Retinal pigment epithelial cell (primary cell): ENCODE data around the gene UQCRHL.
A peak's percentile ranks its signal among the peaks of the same experiment; 100 is the strongest.
"Not testable (repeated sequence)": the region's sequence is repeated elsewhere in the genome, so short reads cannot be mapped to it uniquely, and the experiment has no call there.

Experiments
- DNase-seq: peaks from one replicate; pipeline ENCODE4 v3.0.0-alpha.2; 2010; ENCODE audit warnings: low read depth
- H3K4me3 ChIP-seq: 2 replicates; pipeline ENCODE4 v1.5.1; 2011; ENCODE audit warnings: mild to moderate bottlenecking, low read length, control low read depth, moderate library complexity
- CTCF ChIP-seq: conservative IDR thresholded peaks from 2 replicates; pipeline ENCODE4 v1.5.1; 2011; ENCODE audit warnings: low read depth, low read length, control low read depth, inconsistent platforms

Gene UQCRHL

GRCh38 chr1:15838721-15839120 lies 31.3 kb upstream of the UQCRHL start:
- TF ChIP-seq CTCF, result no peak

GRCh38 chr1:15837931-15838330 lies 30.5 kb upstream of the UQCRHL start:
- H3K4me3 ChIP-seq, result no peak overlapping the region
- no peak for DNase-seq
- no peak for TF ChIP-seq CTCF

More at GRCh38 chr1:15838721-15839120, 31.3 kb upstream of the UQCRHL start:
- no peak overlapping the region for H3K4me3 ChIP-seq
- no peak for DNase-seq

GRCh38 chr1:15836772-15837669 lies 29.6 kb upstream of the UQCRHL start:
- no peak for TF ChIP-seq CTCF
- no peak overlapping the region for H3K4me3 ChIP-seq
- DNase-seq, result no peak

- H3K4me3 ChIP-seq, result peak overlapping the region; percentile 52
- DNase-seq, result not testable (repeated sequence)
These were observed 29.0 kb upstream of the UQCRHL start for GRCh38 chr1:15836511-15836771.

- peak overlapping the region; percentile 70 for H3K4me3 ChIP-seq
- TF ChIP-seq CTCF, result no peak
- DNase-seq, result peak; percentile 96
These were observed 28.5 kb upstream of the UQCRHL start for GRCh38 chr1:15835741-15836510.

GRCh38 chr1:15835205-15835740 lies 27.8 kb upstream of the UQCRHL start:
- TF ChIP-seq CTCF, result no peak
- peak overlapping the region; percentile 70 for H3K4me3 ChIP-seq
- DNase-seq, result no peak

- DNase-seq, result peak; percentile 76
- peak overlapping the region; percentile 73 for H3K4me3 ChIP-seq
These were observed 27.2 kb upstream of the UQCRHL start for GRCh38 chr1:15834406-15835204.

More at GRCh38 chr1:15834406-15835204, 27.2 kb upstream of the UQCRHL start:
- TF ChIP-seq CTCF, result no peak
